Measurements from ENCODE around the gene PASK.

Gene PASK

GRCh38 chr2:241123816-241124536 lies 25.3 kb downstream of the PASK start:
- TF ChIP-seq FOXK2 (IDR thresholded peaks at IDR 0.05) (no peak), PKNOX1 (IDR thresholded peaks at IDR 0.05) (no peak), ARNT (IDR thresholded peaks at IDR 0.05) (no peak), CTBP1 (IDR thresholded peaks at IDR 0.05; ENCODE audit: borderline replicate concordance) (no peak), BHLHE40 (IDR thresholded peaks at IDR 0.05; ENCODE audit: borderline replicate concordance) (no peak), L3MBTL2 (conservative IDR thresholded peaks at IDR 0.05) (no peak), ELF4 (IDR thresholded peaks at IDR 0.05) (no peak), HDGF (IDR thresholded peaks at IDR 0.05; ENCODE audit: borderline replicate concordance) (no peak), SP1 (IDR thresholded peaks at IDR 0.05) (no peak), NFRKB (IDR thresholded peaks at IDR 0.05) (no peak), ZNF384 (IDR thresholded peaks at IDR 0.05) (no peak), LEF1 (IDR thresholded peaks at IDR 0.05; ENCODE audit: borderline replicate concordance) (no peak), TARDBP (IDR thresholded peaks at IDR 0.05) (no peak), SUZ12 (IDR thresholded peaks at IDR 0.05) (no peak), FOXM1 (IDR thresholded peaks at IDR 0.05; ENCODE audit: borderline replicate concordance) (no peak), FOXA1 (IDR thresholded peaks at IDR 0.05) (no peak)
- CTCF ChIA-PET, result no interaction called here
- no peak for DNase-seq (ENCODE audit: extremely low spot score)
- POLR2A ChIA-PET, result no interaction called here

- TF ChIP-seq CTBP1 (IDR thresholded peaks at IDR 0.05; ENCODE audit: borderline replicate concordance) (no peak), SUZ12 (IDR thresholded peaks at IDR 0.05) (no peak), ZNF384 (IDR thresholded peaks at IDR 0.05) (no peak), FOXM1 (IDR thresholded peaks at IDR 0.05; ENCODE audit: borderline replicate concordance) (no peak), HDGF (IDR thresholded peaks at IDR 0.05; ENCODE audit: borderline replicate concordance) (no peak), TARDBP (IDR thresholded peaks at IDR 0.05) (no peak), SP1 (IDR thresholded peaks at IDR 0.05) (no peak), ELF4 (IDR thresholded peaks at IDR 0.05) (no peak), BHLHE40 (IDR thresholded peaks at IDR 0.05; ENCODE audit: borderline replicate concordance) (no peak), FOXK2 (IDR thresholded peaks at IDR 0.05) (no peak), ARNT (IDR thresholded peaks at IDR 0.05) (no peak)
- ChIA-PET CTCF (no interaction called here), POLR2A (no interaction called here)
- no peak for DNase-seq (ENCODE audit: extremely low spot score)
Observed at GRCh38 chr2:241122376-241123002, 26.8 kb downstream of the PASK start.

- POLR2A ChIA-PET, result no interaction called here
- CTCF ChIA-PET, result no interaction called here
- TF ChIP-seq BHLHE40 (IDR thresholded peaks at IDR 0.05; ENCODE audit: borderline replicate concordance) (no peak), SP1 (IDR thresholded peaks at IDR 0.05) (no peak), HDGF (IDR thresholded peaks at IDR 0.05; ENCODE audit: borderline replicate concordance) (no peak), ZNF384 (IDR thresholded peaks at IDR 0.05) (no peak), FOXK2 (IDR thresholded peaks at IDR 0.05) (no peak)
- DNase-seq (ENCODE audit: extremely low spot score), result no peak
Observed at GRCh38 chr2:241121008-241121407, 28.3 kb downstream of the PASK start.

DNA sequence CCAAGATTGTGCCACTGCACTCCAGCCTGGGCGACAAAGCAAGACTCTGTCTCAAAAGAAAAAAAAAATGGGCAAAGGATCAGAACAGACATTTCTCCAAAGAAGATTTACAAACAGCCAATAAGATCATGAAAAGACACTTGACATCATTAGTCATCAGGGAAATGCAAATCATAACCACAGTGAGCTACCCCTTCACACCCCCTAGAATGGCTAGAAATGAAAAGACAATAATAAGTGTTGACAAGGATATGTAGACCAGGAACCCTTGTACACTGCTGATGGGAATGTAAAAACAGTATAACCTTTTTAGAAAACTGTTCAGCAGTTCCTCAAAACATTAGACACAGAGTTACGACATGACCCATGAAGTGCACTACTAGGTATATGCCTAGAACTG lies 28.8 kb downstream of the PASK start:
- POLR2A ChIA-PET, result no interaction called here
- no peak for TF ChIP-seq ELF4 (IDR thresholded peaks at IDR 0.05)
- no peak for TF ChIP-seq ARNT (IDR thresholded peaks at IDR 0.05)
- TF ChIP-seq FOXM1 (IDR thresholded peaks at IDR 0.05; ENCODE audit: borderline replicate concordance), result no peak
- no peak for TF ChIP-seq HDGF (IDR thresholded peaks at IDR 0.05; ENCODE audit: borderline replicate concordance)
- no peak for TF ChIP-seq TARDBP (IDR thresholded peaks at IDR 0.05)
- TF ChIP-seq L3MBTL2 (conservative IDR thresholded peaks at IDR 0.05), result no peak
- TF ChIP-seq BHLHE40 (IDR thresholded peaks at IDR 0.05; ENCODE audit: borderline replicate concordance), result no peak
- DNase-seq (ENCODE audit: extremely low spot score), result no peak
- CTCF ChIA-PET, result no interaction called here

DNA sequence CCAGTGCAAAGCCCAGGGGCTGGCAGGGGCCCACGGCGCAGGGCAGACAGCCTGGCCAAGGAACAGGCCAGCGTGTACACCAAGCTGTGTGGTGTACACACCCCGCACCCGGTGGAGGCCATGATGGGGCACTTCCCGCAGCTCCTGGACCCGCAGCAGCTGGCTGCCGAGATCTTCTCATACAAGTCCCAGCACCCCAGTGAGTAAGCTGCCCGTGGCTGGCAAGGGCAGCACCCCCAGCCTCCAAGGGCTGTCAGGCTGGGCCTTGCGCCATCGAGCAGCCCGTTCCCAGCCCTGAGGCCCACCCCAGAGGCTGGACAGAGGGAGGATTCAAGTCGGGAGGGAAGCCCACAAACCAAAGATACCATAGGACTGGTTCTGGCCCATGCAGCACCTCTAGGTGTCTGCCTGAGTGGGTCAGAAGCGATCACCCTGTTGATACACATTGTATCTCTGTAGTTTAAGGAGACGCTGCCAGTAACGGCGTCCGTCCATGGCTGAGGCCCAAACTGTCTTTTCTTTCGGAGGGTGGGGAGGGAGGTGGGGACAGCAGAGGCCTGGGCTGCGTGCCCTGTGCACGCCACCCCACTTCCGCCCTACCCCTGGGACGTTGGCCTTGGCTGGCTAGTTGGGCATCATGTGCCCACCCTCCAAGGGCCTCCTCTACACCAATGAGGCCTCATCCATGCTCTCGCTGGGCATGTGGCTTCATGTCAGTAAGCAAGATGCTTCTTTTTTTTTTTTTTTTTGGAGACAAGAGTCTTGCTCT lies 30.4 kb downstream of the PASK start:
- POLR2A ChIA-PET, result interaction anchor here (1.3 kb wide), 1 partner anchor 17 kb away, joined by 4 read pairs; the partner anchor contains the start of gene MTERF4
- CTCF ChIA-PET, result no interaction called here
- no peak for TF ChIP-seq SUZ12 (IDR thresholded peaks at IDR 0.05)
- no peak for TF ChIP-seq HDGF (IDR thresholded peaks at IDR 0.05; ENCODE audit: borderline replicate concordance)
- TF ChIP-seq FOXM1 (IDR thresholded peaks at IDR 0.05; ENCODE audit: borderline replicate concordance), result no peak
- TF ChIP-seq BHLHE40 (IDR thresholded peaks at IDR 0.05; ENCODE audit: borderline replicate concordance), result no peak
- no peak for TF ChIP-seq L3MBTL2 (conservative IDR thresholded peaks at IDR 0.05)
- TF ChIP-seq ELF4 (IDR thresholded peaks at IDR 0.05), result no peak
- TF ChIP-seq TARDBP (IDR thresholded peaks at IDR 0.05), result no peak
- TF ChIP-seq CTBP1 (IDR thresholded peaks at IDR 0.05; ENCODE audit: borderline replicate concordance), result no peak
- no peak for TF ChIP-seq FOXA1 (IDR thresholded peaks at IDR 0.05)
- TF ChIP-seq SP1 (IDR thresholded peaks at IDR 0.05), result no peak
- TF ChIP-seq PKNOX1 (IDR thresholded peaks at IDR 0.05), result no peak
- TF ChIP-seq FOXK2 (IDR thresholded peaks at IDR 0.05), result no peak
- no peak for TF ChIP-seq ZNF384 (IDR thresholded peaks at IDR 0.05)
- no peak for TF ChIP-seq LEF1 (IDR thresholded peaks at IDR 0.05; ENCODE audit: borderline replicate concordance)
- no peak for TF ChIP-seq NFRKB (IDR thresholded peaks at IDR 0.05)
- no peak for TF ChIP-seq ARNT (IDR thresholded peaks at IDR 0.05)
- DNase-seq (ENCODE audit: extremely low spot score), result no peak

Measured in HEK293T (cell line).